Stimulated activated naive CD8-positive, alpha-beta T cell treated with anti-CD3 and anti-CD28 coated beads, Interleukin-15, amount 100 ng/mL, for 72 hours (primary cell): ENCODE results near the gene CEP112.

Experiments
- ATAC-seq: fragments of 150-1000 bp; cut with Tn5 transposase; 2 replicates; pipeline ENCODE4 v1.10.0; 2021; ENCODE audit warnings: mild to moderate bottlenecking, moderate library complexity
- DNase-seq, 2 donors: peaks; one replicate each; pipeline ENCODE4 v3.0.0; 2021 to 2022
- H3K27ac Mint-ChIP-seq, 2 donors: one replicate each; pipeline ENCODE4 v1.8.0; 2022; ENCODE audit warnings: mild to moderate bottlenecking in 2 of 2, mixed read lengths in 2 of 2, moderate library complexity in 2 of 2
- H3K27me3 Mint-ChIP-seq: one replicate; pipeline ENCODE4 v1.8.0; 2022; ENCODE audit warnings: mixed read lengths
- H3K4me1 Mint-ChIP-seq: one replicate; pipeline ENCODE4 v1.8.0; 2022; ENCODE audit warnings: mild to moderate bottlenecking, mixed read lengths
- H3K4me3 Mint-ChIP-seq, 2 donors: one replicate each; pipeline ENCODE4 v1.8.0; 2022; ENCODE audit warnings: mild to moderate bottlenecking in 2 of 2, mixed read lengths in 2 of 2, moderate library complexity in 1 of 2
- H3K9me3 Mint-ChIP-seq, 2 donors: one replicate each; pipeline ENCODE4 v1.8.0; 2022; ENCODE audit warnings: mixed read lengths in 2 of 2

CEP112 gene

GRCh38 chr17:65660078-65660477 lies 531.9 kb downstream of the CEP112 start:
- peaks cover 0 to 8% of the 10 kb centered on the region in 2 donors for H3K9me3 Mint-ChIP-seq
- DNase-seq, result no peak
- ATAC-seq, result no peak
- no peak overlapping the region for H3K27ac Mint-ChIP-seq
- H3K4me3 Mint-ChIP-seq, result no peak overlapping the region
- H3K4me1 Mint-ChIP-seq, result peaks cover 19% of the 10 kb centered on the region
- H3K27me3 Mint-ChIP-seq, result peaks cover 7% of the 10 kb centered on the region

- DNase-seq (no peak), ATAC-seq (no peak)
- H3K27ac Mint-ChIP-seq, result no peak overlapping the region
- peaks cover 19% of the 10 kb centered on the region for H3K4me1 Mint-ChIP-seq
- no peak overlapping the region for H3K4me3 Mint-ChIP-seq
- H3K27me3 Mint-ChIP-seq, result peaks cover 7% of the 10 kb centered on the region
- H3K9me3 Mint-ChIP-seq, result peaks cover 0 to 8% of the 10 kb centered on the region in 2 donors
Observed at GRCh38 chr17:65659512-65659911, 532.4 kb downstream of the CEP112 start.

GRCh38 chr17:65657251-65657828 lies 534.6 kb downstream of the CEP112 start:
- peaks cover 19% of the 10 kb centered on the region for H3K4me1 Mint-ChIP-seq
- H3K4me3 Mint-ChIP-seq, result no peak overlapping the region
- ATAC-seq, result no peak
- DNase-seq, result no peak
- H3K9me3 Mint-ChIP-seq, result peaks cover 0 to 8% of the 10 kb centered on the region in 2 donors
- peaks cover 13% of the 10 kb centered on the region for H3K27me3 Mint-ChIP-seq
- peak overlapping the region; percentile 13 to 49 for H3K27ac Mint-ChIP-seq

- H3K27ac Mint-ChIP-seq, result peak overlapping the region in 1 of 2 donors; percentile 77
- peaks cover 13% of the 10 kb centered on the region for H3K27me3 Mint-ChIP-seq
- H3K4me1 Mint-ChIP-seq, result peaks cover 19% of the 10 kb centered on the region
- DNase-seq (peak; percentile 23 to 77), ATAC-seq (peak; percentile 98)
- peaks cover 0 to 8% of the 10 kb centered on the region in 2 donors for H3K9me3 Mint-ChIP-seq
- H3K4me3 Mint-ChIP-seq, result no peak overlapping the region
Observed at GRCh38 chr17:65656390-65657250, 535.3 kb downstream of the CEP112 start.

- Mint-ChIP-seq H3K4me1 (peaks cover 15% of the 10 kb centered on the region), H3K9me3 (peaks cover 0 to 4% of the 10 kb centered on the region in 2 donors), H3K27me3 (peaks cover 10% of the 10 kb centered on the region), H3K27ac (no peak overlapping the region), H3K4me3 (no peak overlapping the region)
- ATAC-seq, result no peak
- DNase-seq, result no peak
Observed at GRCh38 chr17:65655706-65656105, 536.2 kb downstream of the CEP112 start.

- H3K4me1 Mint-ChIP-seq, result no peaks in the 10 kb centered on the region
- no peak overlapping the region for H3K4me3 Mint-ChIP-seq
Observed at GRCh38 chr17:65644545-65644944, 547.4 kb downstream of the CEP112 start.

GRCh38 chr17:65638221-65638975 lies 553.5 kb downstream of the CEP112 start:
- no peak for ATAC-seq
- no peak for DNase-seq
- H3K27me3 Mint-ChIP-seq, result no peaks in the 10 kb centered on the region
- peaks cover 0 to 12% of the 10 kb centered on the region in 2 donors for H3K9me3 Mint-ChIP-seq
- H3K4me3 Mint-ChIP-seq, result no peak overlapping the region
- no peaks in the 10 kb centered on the region for H3K4me1 Mint-ChIP-seq
- H3K27ac Mint-ChIP-seq, result no peak overlapping the region

More at GRCh38 chr17:65644545-65644944, 547.4 kb downstream of the CEP112 start:
- no peak overlapping the region for H3K27ac Mint-ChIP-seq
- DNase-seq (no peak), ATAC-seq (no peak)
- H3K27me3 Mint-ChIP-seq, result no peaks in the 10 kb centered on the region
- peaks cover 14 to 25% of the 10 kb centered on the region in 2 donors for H3K9me3 Mint-ChIP-seq

- no peak for ATAC-seq
- DNase-seq, result no peak
- H3K9me3 Mint-ChIP-seq, result peaks cover 0 to 12% of the 10 kb centered on the region in 2 donors
- no peaks in the 10 kb centered on the region for H3K4me1 Mint-ChIP-seq
- H3K4me3 Mint-ChIP-seq, result no peak overlapping the region
- peak overlapping the region in 1 of 2 donors; percentile 13 for H3K27ac Mint-ChIP-seq
- no peaks in the 10 kb centered on the region for H3K27me3 Mint-ChIP-seq
Observed at GRCh38 chr17:65637786-65638185, 554.1 kb downstream of the CEP112 start.

- no peaks in the 10 kb centered on the region for H3K9me3 Mint-ChIP-seq
- DNase-seq (no peak), ATAC-seq (no peak)
- no peaks in the 10 kb centered on the region for H3K4me1 Mint-ChIP-seq
- no peaks in the 10 kb centered on the region for H3K27me3 Mint-ChIP-seq
- no peak overlapping the region for H3K4me3 Mint-ChIP-seq
- no peak overlapping the region for H3K27ac Mint-ChIP-seq
Observed at GRCh38 chr17:65634533-65634932, 557.4 kb downstream of the CEP112 start.

GRCh38 chr17:65633988-65634387 lies 557.9 kb downstream of the CEP112 start:
- ATAC-seq (no peak), DNase-seq (no peak)
- no peak overlapping the region for H3K4me3 Mint-ChIP-seq
- H3K9me3 Mint-ChIP-seq, result no peaks in the 10 kb centered on the region
- no peak overlapping the region for H3K27ac Mint-ChIP-seq
- no peaks in the 10 kb centered on the region for H3K27me3 Mint-ChIP-seq
- H3K4me1 Mint-ChIP-seq, result no peaks in the 10 kb centered on the region

GRCh38 chr17:65633146-65633881 lies 558.6 kb downstream of the CEP112 start:
- Mint-ChIP-seq H3K4me1 (no peaks in the 10 kb centered on the region), H3K9me3 (no peaks in the 10 kb centered on the region), H3K4me3 (no peak overlapping the region), H3K27ac (no peak overlapping the region), H3K27me3 (no peaks in the 10 kb centered on the region)
- DNase-seq (no peak), ATAC-seq (no peak)

GRCh38 chr17:65630502-65630901 lies 561.4 kb downstream of the CEP112 start:
- DNase-seq (no peak), ATAC-seq (no peak)
- Mint-ChIP-seq H3K27me3 (no peaks in the 10 kb centered on the region), H3K4me1 (no peaks in the 10 kb centered on the region), H3K27ac (no peak overlapping the region), H3K4me3 (no peak overlapping the region), H3K9me3 (no peaks in the 10 kb centered on the region)

GRCh38 chr17:65629234-65629690 lies 562.7 kb downstream of the CEP112 start:
- Mint-ChIP-seq H3K4me3 (no peak overlapping the region), H3K27ac (no peak overlapping the region), H3K9me3 (no peaks in the 10 kb centered on the region), H3K27me3 (no peaks in the 10 kb centered on the region), H3K4me1 (no peaks in the 10 kb centered on the region)
- DNase-seq (no peak), ATAC-seq (no peak)

GRCh38 chr17:65628644-65629036 lies 563.3 kb downstream of the CEP112 start:
- ATAC-seq (no peak), DNase-seq (no peak)
- no peaks in the 10 kb centered on the region for H3K27me3 Mint-ChIP-seq
- no peaks in the 10 kb centered on the region for H3K4me1 Mint-ChIP-seq
- H3K9me3 Mint-ChIP-seq, result no peaks in the 10 kb centered on the region
- H3K27ac Mint-ChIP-seq, result no peak overlapping the region
- no peak overlapping the region for H3K4me3 Mint-ChIP-seq
